GM18508 (cell line): ENCODE measurements around the gene FAM227B.
"Not testable (repeated sequence)": the region's sequence is repeated elsewhere in the genome, so short reads cannot be mapped to it uniquely, and the experiment has no call there.

Source experiments
- ATAC-seq: cut with Tn5 transposase; IDR thresholded peaks from one replicate; pipeline ENCODE4 v1.9.1; 2021; ENCODE audit warnings: moderate number of reproducible peaks; ENCODE audit not compliant: insufficient read depth, unreplicated experiment

The FAM227B gene

GRCh38 chr15:49402515-49403296, 217.9 kb downstream of the FAM227B start:
- ATAC-seq, result not testable (repeated sequence)

- ATAC-seq, result no peak
Observed at GRCh38 chr15:49387471-49387870, 233.1 kb downstream of the FAM227B start.

- ATAC-seq, result no peak
Observed at GRCh38 chr15:49383266-49383665, 237.4 kb downstream of the FAM227B start.

DNA sequence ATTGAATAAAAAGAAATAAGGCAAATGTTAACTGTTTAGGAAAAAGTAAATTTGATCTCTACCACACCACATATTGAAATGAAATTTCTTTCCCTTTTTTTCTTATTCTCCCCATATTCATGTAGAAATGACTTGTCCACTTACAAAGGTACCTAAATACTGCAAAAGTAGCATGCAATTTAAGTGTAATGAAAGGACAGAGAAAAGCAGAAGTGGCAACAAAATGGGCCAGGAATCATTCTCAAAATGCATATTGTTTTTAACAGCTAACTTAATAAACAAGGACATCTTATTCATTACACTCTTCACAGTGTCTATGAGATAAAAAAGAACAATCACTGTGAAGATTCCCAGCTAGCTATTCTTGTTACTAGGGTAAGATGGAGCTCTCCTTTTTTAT, 238.2 kb downstream of the FAM227B start:
- ATAC-seq, result no peak

GRCh38 chr15:49380912-49381311, 239.7 kb downstream of the FAM227B start:
- no peak for ATAC-seq

GRCh38 chr15:49379996-49380395, 240.6 kb downstream of the FAM227B start:
- no peak for ATAC-seq

- ATAC-seq, result no peak
Observed at GRCh38 chr15:49372366-49372765, 248.3 kb downstream of the FAM227B start.

- no peak for ATAC-seq
Observed at GRCh38 chr15:49370782-49371181, 249.8 kb downstream of the FAM227B start.

DNA sequence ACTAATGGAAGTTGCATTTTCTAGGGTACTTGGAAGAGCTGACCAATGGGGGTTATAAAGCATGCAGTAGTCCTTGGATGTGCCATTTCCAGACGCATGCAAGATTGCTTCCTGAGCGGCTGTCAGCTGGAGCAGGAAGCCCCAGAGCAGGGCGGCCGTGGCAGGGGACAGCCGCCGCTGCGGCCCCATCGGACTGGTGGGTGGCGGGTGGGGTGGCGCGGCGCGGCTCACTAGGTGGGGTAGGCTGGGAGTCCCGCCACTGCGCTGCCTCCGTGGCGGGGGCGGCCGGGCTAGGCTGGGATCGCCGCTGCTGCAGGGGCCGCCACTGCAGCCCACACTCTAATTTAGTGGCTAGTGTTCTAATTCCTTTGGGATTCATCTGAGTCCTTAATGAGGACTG, 254.1 kb downstream of the FAM227B start:
- no peak for ATAC-seq

GRCh38 chr15:49361370-49361769, 259.2 kb downstream of the FAM227B start:
- no peak for ATAC-seq

DNA sequence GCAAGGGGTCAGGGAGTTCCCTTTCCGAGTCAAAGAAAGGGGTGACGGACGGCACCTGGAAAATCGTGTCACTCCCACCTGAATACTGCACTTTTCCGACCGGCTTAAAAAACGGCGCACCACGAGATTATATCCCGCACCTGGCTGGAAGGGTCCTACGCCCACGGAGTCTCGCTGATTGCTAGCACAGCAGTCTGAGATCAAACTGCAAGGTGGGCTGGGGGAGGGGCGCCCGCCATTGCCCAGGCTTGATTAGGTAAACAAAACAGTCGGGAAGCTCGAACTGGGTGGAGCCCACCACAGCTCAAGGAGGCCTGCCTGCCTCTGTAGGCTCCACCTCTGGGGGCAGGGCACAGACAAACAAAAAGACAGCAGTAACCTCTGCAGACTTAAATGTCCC, 266.2 kb downstream of the FAM227B start:
- not testable (repeated sequence) for ATAC-seq

GRCh38 chr15:49343546-49343945, 277.1 kb downstream of the FAM227B start:
- ATAC-seq, result no peak

- no peak for ATAC-seq
Observed at GRCh38 chr15:49339656-49340055, 281.0 kb downstream of the FAM227B start.

DNA sequence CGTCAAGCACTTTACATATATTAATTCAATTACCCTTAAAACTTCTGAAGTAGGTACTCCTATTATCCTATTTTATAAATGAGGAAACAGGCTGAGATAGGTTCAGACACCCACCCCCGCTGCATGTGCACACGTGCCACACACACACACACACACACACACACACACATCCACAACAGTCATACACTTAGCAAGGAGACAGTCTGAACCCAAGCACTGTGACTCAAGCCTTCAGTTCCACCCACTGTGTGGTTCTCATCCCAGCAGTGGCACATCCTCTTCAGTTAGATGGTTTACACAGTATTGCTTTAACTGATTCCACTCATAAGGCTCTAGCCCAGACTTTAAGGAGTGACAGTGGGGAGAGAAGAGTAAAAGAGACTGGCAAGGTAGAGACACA, 288.7 kb downstream of the FAM227B start:
- ATAC-seq, result no peak

GRCh38 chr15:49331442-49331841, 289.2 kb downstream of the FAM227B start:
- ATAC-seq, result no peak

- no peak for ATAC-seq
Observed at GRCh38 chr15:49330166-49330565, 290.5 kb downstream of the FAM227B start.

- no peak for ATAC-seq
Observed at GRCh38 chr15:49328941-49329340, 291.7 kb downstream of the FAM227B start.

DNA sequence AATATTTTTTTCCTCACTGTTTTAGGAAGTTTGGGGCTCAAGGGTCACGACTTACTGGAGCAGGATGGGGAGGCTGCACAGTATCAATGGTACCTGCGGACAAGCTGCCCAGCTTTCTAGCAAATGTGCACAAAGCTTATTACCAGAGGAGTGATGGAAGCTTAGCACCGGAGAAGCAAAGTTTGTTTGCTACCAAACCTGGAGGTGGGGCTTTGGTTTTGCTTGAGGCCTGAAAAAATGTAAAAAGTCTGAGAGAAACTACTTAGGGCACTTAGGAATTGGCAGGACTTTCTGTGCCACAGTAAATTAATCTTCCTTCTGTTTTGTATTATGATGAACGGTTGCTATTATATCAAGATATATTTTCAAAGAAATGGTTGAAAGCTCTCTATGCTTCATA, 292.7 kb downstream of the FAM227B start:
- no peak for ATAC-seq

- no peak for ATAC-seq
Observed at GRCh38 chr15:49323207-49323606, 297.4 kb downstream of the FAM227B start.

- no peak for ATAC-seq
Observed at GRCh38 chr15:49320351-49320750, 300.3 kb downstream of the FAM227B start.

GRCh38 chr15:49315391-49315823, 305.2 kb downstream of the FAM227B start:
- no peak for ATAC-seq

- ATAC-seq, result no peak
Observed at GRCh38 chr15:49314716-49315115, 305.9 kb downstream of the FAM227B start.
